NCI-H748 (cell line): ENCODE measurements around the gene PRR11.
"Not testable (repeated sequence)": the region's sequence is repeated elsewhere in the genome, so short reads cannot be mapped to it uniquely, and the experiment has no call there.

Experiments
- DNase-seq: peaks from one replicate; lab custom pipeline; 2025; ENCODE audit not compliant: unreplicated experiment; lab: John Stamatoyannopoulos, UW

The PRR11 gene

DNA sequence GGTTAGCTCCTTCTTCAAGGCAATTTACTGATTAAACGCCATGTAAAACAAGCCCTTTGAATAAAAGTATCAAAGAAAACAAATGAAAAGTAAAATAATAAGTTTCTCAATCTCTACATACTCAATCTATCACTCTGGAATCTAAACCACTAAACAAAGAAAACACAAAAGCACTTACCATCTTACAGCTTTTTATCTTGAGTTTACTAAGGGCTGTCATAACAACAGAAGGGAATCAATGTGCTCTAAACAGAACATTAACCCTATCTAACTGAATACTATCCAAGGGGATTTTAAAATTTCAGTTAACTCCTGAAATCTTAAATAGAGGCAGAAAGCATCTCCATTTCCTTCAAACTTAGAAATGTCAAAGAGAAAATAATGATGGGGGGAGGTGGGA is 4.0 kb upstream of the PRR11 start:
- no peak for DNase-seq

DNA sequence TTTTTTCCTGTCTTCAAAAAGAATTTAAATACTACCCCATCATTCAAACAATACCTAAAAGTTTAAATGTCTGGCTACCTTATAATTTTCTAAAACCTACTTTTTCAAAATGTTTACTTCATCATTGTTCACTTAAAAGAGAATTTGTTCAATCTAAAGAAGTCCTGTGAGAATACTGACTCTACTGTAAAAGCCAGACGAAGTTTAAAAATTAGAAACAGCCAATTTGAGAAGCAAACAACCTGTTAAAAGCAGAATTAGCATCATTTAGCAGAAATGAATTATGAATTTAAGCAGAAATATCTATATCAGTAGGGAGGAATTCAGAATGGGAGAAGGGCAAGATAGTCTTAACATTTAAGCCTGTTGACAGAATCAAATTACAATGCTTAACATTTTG is 2.6 kb upstream of the PRR11 start:
- no peak for DNase-seq

GRCh38 chr17:59154292-59154720 is 1.2 kb upstream of the PRR11 start:
- DNase-seq, result peak; percentile 69

DNA sequence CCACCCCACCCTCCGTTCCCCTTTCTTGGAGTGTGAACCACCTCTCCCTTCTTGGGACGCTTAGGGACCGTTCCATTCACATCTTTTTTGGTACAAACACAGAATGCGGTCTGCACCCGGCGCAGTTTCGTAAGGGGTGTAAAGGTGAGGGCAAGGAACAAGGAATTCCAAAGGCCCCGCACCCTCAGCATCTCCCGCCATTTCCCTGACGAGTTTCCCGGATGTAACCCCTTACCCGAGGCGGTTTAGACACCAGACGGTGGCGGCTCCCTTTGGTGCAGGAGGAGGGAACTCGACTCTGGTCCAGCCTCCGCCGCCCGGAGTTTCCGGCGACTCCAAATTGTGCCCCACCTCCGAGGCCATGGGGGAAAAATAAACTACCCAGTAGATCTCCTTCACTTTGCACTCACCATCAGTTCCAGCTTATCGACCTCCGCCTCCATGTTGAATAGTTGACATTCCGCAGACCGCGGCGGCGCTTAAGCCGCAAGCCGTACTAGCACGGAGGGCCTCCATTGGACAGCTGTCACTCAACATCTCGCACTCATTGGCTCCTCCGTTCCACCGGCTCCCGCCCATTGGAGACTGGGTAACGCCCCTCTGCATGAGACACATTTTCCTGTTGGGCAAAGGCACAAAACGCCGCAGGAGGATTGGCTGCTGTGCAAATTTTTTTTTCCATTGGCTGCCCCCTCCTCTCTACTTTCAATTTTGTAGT is 666 bp upstream of the PRR11 start, which contains the start of gene SKA2:
Gene SKA2 (minus strand): TSS at position 466 of the 718 bp plus-strand sequence. CDS start 23 bp downstream, at position 443.
- peak; percentile 100 for DNase-seq

DNA sequence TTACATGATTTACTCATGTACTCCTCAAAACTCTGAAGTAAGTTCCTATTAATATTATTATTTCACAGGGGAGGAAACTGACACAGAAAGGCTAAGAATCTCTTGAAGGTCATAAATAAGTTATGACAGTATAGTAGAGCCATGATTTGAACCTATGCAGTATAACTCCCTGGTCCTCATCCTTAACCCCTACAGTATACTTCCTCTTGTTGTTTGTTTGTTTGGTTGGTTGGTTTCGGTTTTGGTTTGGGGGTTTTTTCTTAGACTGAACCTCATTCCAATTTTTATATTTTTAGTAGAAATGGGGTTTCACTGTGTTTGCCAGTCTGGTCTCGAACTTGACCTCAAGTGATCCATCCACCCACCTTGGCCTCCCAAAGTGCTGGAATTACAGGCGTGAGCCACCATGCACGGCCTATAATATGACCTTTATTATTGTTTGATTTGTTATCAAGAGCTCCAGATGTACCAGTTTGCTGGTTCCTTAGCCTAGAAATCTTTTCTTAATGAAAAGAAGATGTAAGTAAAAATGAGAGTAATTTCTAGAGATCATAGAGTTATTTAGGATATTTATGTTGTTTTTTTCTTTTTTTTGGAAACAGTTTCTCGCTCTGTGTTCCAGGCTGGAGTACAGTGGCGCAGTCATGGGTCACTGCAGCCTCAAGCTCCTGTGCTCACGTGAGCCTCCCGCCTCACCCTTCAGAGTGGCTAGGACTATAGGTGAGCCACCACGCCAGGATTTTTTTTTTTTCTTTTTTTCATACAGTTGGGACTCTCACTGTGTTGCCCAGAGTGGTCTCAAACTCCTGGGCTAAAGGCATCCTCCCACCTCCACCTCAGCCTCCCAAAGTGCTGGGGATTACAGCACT is 4.8 kb downstream of the PRR11 start:
- DNase-seq, result no peak

DNA sequence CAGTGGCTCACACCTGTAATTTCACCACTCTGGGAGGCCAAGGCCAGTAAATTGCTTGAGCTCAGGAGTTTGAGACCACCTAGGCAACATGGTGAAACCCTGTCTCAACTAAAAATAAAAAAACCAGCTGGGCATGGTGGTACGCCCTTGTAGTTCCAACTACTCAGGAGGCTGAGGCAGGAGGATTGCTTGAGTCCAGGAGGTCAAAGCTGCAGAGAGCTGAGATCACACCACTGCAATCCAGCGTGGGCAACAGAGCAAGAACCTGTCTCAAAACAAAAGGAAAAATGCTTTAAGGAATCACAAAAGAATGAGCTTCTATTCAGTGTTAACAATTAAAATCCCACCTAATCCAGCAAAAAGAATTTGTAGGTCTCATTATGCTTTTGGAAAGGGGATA is 5.9 kb downstream of the PRR11 start:
- no peak for DNase-seq

GRCh38 chr17:59165933-59166342 is 10.4 kb downstream of the PRR11 start:
- DNase-seq, result peak; percentile 54

GRCh38 chr17:59167571-59168001 is 12.0 kb downstream of the PRR11 start:
- DNase-seq, result no peak

DNA sequence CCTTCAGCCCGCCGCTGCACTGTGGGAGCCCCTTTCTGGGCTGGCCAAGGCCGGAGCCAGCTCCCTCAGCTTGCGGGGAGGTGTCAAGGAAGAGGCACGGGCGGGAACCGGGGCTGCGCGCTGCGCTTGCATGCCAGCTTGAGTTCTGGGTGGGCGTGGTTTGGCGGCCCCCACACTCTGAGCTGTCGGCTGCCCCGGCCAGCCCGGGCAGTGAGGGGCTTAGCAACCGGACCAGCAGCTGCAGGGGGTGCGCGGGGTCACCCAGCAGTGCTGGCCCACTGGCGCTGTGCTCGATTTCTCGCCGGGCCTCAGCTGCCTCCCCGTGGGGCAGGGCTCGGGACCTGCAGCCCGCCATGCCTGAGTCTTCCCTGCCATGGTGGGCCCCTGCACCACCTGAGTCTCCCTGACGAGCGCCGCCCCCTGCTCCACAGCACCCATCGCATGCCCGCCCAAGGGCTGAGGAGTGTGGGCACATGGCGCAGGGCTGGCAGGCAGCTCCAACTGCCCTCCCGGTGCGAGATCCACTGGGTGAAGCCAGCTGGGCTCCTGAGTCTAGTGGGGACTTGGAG is 17.0 kb downstream of the PRR11 start:
- DNase-seq, result no peak

DNA sequence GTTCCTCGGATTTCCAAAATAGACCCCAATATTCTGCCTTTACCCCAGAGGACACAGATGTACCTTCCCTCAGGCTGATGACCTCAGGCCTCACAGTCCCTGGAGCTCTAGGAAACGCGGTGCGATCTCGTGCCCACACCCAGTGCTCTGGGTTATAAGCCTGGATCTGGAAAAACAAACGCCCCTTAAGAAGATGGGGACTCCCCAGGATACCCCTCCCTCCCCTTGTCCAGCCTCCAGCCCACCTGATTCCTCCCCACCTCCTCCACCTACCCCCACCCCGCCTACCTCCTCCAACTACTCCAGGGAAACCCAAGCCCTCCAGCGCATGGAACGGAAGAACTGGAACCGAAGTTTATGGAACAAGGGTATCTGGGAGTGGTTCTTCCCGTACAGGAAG is 19.1 kb downstream of the PRR11 start:
- DNase-seq, result no peak

DNA sequence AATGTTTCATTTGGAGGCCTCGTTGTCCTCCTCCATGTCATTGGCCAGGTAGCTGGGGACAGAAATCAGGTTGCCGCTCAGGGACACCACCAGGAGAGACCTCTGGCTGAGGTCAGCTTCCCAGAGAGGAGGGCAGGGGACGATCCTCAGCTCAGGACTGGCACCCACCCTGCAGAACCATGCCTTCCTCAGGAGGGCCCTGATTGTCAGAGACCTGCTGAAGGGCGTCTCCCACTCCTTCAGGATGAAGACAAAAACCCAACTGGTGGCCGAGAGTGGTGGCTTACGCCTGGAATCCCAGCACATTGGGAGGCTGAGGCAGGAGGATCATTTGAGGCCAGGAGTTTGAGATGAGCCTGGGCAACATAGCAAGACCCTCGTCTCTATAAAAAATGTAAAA is 19.5 kb downstream of the PRR11 start:
- DNase-seq, result no peak

DNA sequence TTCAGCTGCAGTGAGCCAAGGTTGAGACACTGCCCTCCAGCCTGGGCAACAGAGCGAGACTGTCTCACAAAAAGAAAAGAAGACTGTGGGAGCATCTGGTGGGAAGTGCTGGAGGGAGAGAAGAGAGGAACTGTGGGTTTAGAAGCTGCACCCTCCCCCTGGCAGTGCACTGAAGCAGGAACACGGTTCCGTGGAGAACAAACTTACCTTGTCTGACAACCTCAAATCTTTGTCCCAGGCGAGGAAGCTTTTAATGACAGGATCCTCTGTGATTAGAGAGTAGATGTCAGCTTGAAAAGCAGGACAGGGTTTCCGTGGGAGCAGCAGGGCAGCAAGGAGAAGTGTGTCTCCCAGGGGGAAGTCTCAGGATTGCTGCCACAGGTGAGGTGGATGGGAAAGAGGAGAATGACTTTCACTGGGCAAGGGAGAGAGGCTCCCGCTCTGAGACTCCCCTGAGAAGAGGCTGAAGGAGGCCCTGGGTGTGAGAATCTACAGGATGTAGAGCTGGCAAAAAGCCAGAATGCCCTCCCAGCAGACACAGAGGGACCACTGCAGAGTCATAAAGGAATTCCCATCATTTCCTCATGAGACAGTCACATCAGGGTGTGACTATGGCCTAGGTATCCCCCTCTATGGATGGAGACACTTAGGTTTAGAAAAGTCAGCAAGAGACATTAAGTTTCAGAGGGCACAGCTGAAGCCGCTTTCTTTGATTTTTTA is 22.9 kb downstream of the PRR11 start:
- no peak for DNase-seq

GRCh38 chr17:59179601-59180000 is 24.1 kb downstream of the PRR11 start:
- not testable (repeated sequence) for DNase-seq

GRCh38 chr17:59180626-59181025 is 25.1 kb downstream of the PRR11 start:
- no peak for DNase-seq

- DNase-seq, result no peak
Observed at GRCh38 chr17:59181481-59181880, 25.9 kb downstream of the PRR11 start.

- no peak for DNase-seq
Observed at GRCh38 chr17:59185997-59186396, 30.5 kb downstream of the PRR11 start.

GRCh38 chr17:59186850-59187249 is 31.3 kb downstream of the PRR11 start:
- DNase-seq, result no peak

GRCh38 chr17:59190806-59191205 is 35.3 kb downstream of the PRR11 start:
- DNase-seq, result no peak

DNA sequence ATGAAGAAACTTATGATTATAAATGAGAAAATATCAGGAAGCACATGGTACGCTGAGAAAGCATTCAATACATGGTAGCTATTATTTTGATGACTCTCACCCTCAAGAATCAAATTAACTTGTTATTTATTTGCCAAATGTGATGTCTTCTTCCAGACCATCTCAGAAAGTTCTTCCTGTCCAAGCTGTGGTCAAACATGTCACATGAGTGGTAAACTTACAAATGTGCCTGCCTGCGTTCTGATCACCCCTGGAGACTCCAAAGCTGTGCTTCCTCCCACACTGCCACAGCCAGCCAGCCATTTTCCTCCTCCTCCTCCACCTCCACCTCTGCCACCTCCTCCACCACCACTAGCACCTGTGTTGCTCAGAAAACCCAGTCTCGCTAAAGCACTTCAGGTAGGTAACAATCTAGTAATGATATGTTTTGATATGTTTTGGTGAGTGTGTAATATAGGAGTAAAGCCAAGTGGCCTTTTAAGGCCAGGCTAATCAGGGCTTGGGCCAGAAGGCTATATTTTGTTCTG is 37.9 kb downstream of the PRR11 start:
- no peak for DNase-seq

GRCh38 chr17:59199398-59199797 is 43.9 kb downstream of the PRR11 start:
- no peak for DNase-seq

- no peak for DNase-seq
Observed at GRCh38 chr17:59202320-59202719, 46.8 kb downstream of the PRR11 start.
